ENCODE data around the gene CDK8.

- TF ChIP-seq POLR2A (IDR thresholded peaks at IDR 0.05) (no peak), CTCF (IDR thresholded peaks at IDR 0.05) (no peak)
These were observed 183.0 kb downstream of the CDK8 start for GRCh38 chr13:26436914-26437313.
